A549 treated with ZK216348 at 1 μM for 4 hours (cell line): ENCODE measurements around the gene HSD17B4. TPM values are rescaled to one million over a fixed set of nuclear protein-coding genes. Genes with fewer than 3 reads are reported as not detected.

ENCODE experiments used
- total RNA-seq: library from RNA; stranded (reverse); fragments of 200-300 nt; extraction: Qiagen RNA extraction; gene quantifications from 5 replicates; pipeline ENCODE4 v1.2.3, GENCODE V29; 2022; ENCODE audit warnings: low read depth

Gene HSD17B4
- 56.7 to 80.0 TPM (median 72.7 TPM) in 5 replicates for total RNA-seq

GRCh38 chr5:119452373-119453039 lies at the start of gene HSD17B4:
Gene HSD17B4 (plus strand): TSS chr5:119452497. CDS start chr5:119452576, 79 bp downstream.

Other genes starting within 250 kb of the HSD17B4 start
- gene TNFAIP8, start 96.5 kb upstream of the HSD17B4 start, total RNA-seq: 13.0 to 30.1 TPM (median 17.8 TPM) in 5 replicates
- gene FAM170A, start 177.1 kb downstream of the HSD17B4 start, total RNA-seq: not detected in 5 replicates